ENCODE data around the gene FCN1.

DNA sequence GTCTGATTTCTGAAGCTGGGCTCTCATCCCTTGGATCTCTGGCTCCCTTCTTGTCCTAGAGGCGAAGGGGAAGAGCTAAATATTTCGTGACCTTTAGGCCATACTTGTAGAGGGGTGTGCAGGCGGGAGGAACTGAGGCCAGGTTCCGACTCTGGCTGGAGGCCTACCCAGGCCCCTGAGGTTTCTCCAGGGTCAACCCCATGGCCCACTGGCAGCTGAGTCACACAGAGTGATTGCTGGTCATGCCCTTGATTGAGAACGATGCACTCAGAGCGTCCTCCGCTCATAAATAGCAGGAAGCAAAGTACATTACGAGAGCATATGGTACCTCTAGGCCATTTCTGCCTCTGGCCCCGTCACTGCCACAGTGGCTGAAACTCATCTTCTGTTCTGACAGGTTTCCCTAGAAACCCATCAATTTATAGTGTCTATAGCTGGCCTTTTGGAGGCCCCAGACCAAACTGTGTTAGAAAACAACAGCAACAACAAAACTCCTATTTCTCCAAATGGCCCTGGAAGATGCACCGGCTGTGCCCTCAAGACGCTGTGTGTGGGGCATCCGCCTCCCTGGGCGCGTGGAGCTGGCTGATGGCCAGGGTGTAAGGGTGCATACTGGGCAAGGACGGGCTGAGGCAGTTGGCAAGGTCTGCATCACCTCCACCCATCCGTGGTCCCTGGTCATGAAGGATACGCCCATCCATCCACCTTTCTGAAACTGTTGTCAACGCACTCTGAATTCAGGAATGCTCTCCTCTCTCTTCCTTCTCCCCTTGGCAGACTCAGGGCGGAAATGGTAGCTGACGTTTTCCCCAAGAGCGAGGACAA, 32.9 kb upstream of the FCN1 start:
- TF ChIP-seq POLR2A (IDR thresholded peaks at IDR 0.05), result no peak
- TF ChIP-seq, protein P1, sequence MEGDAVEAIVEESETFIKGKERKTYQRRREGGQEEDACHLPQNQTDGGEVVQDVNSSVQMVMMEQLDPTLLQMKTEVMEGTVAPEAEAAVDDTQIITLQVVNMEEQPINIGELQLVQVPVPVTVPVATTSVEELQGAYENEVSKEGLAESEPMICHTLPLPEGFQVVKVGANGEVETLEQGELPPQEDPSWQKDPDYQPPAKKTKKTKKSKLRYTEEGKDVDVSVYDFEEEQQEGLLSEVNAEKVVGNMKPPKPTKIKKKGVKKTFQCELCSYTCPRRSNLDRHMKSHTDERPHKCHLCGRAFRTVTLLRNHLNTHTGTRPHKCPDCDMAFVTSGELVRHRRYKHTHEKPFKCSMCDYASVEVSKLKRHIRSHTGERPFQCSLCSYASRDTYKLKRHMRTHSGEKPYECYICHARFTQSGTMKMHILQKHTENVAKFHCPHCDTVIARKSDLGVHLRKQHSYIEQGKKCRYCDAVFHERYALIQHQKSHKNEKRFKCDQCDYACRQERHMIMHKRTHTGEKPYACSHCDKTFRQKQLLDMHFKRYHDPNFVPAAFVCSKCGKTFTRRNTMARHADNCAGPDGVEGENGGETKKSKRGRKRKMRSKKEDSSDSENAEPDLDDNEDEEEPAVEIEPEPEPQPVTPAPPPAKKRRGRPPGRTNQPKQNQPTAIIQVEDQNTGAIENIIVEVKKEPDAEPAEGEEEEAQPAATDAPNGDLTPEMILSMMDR (IDR thresholded peaks at IDR 0.05), result no peak
- no peak for TF ChIP-seq EP300 (IDR thresholded peaks at IDR 0.05; ENCODE audit: low read depth)
- TF ChIP-seq POLR2AphosphoS5 (IDR thresholded peaks at IDR 0.05), result no peak
